RWPE2 (cell line): ENCODE measurements around the gene NKD2.
A peak's percentile ranks its signal among the peaks of the same experiment; 100 is the strongest.

Source experiments
- ATAC-seq: fragments of 200-7000 bp; cut with Tn5 transposase; 3 replicates; pipeline ENCODE4 v1.9.1; 2021; ENCODE audit warnings: low read depth
- DNase-seq: peaks from one replicate; pipeline ENCODE4 v3.0.0-alpha.2; 2020; ENCODE audit warnings: low spot score
- H3K27ac ChIP-seq: fragments of 450-650 bp; 2 replicates; pipeline ENCODE4 v1.5.1; 2017; ENCODE audit warnings: mild to moderate bottlenecking; ENCODE audit not compliant: poor library complexity, severe bottlenecking
- H3K27me3 ChIP-seq: fragments of 250-450 bp; sonication (Bioruptor Pico); 2 replicates; pipeline ENCODE4 v1.5.1; 2021; ENCODE audit warnings: mild to moderate bottlenecking, moderate library complexity; ENCODE audit not compliant: insufficient read depth, poor library complexity, severe bottlenecking
- H3K36me3 ChIP-seq: fragments of 250-450 bp; sonication (Bioruptor Pico); 2 replicates; pipeline ENCODE4 v1.5.1; 2020; ENCODE audit warnings: low read depth, mild to moderate bottlenecking, moderate library complexity
- H3K4me1 ChIP-seq: fragments of 250-450 bp; sonication (Bioruptor Pico); 2 replicates; pipeline ENCODE4 v1.5.1; 2021; ENCODE audit warnings: mild to moderate bottlenecking, moderate library complexity; ENCODE audit not compliant: insufficient read depth, poor library complexity, severe bottlenecking
- H3K4me3 ChIP-seq: fragments of 250-450 bp; sonication (Bioruptor Pico); 2 replicates; pipeline ENCODE4 v1.5.1; 2021; ENCODE audit warnings: mild to moderate bottlenecking, moderate library complexity; ENCODE audit not compliant: severe bottlenecking
- H3K9me3 ChIP-seq: fragments of 250-450 bp; sonication (Bioruptor Pico); 2 replicates; pipeline ENCODE4 v1.5.1; 2021; ENCODE audit warnings: mild to moderate bottlenecking, moderate library complexity; ENCODE audit not compliant: severe bottlenecking
- CTCF ChIP-seq: fragments of 450-650 bp; IDR thresholded peaks from one replicate; pipeline ENCODE4 v1.5.1; 2017; ENCODE audit warnings: mild to moderate bottlenecking, moderate library complexity; ENCODE audit not compliant: poor library complexity, severe bottlenecking

NKD2 gene

GRCh38 chr5:988322-988721 is 20.3 kb upstream of the NKD2 start:
- ATAC-seq (no peak), DNase-seq (no peak)
- H3K4me1 ChIP-seq = no peaks in the 10 kb centered on the region
- no peak for TF ChIP-seq CTCF
- no peak overlapping the region for H3K27ac ChIP-seq
- H3K36me3 ChIP-seq = no peaks in the 10 kb centered on the region
- H3K9me3 ChIP-seq = no peaks in the 10 kb centered on the region
- no peak overlapping the region for H3K4me3 ChIP-seq
- H3K27me3 ChIP-seq = peaks cover 16% of the 10 kb centered on the region

DNA sequence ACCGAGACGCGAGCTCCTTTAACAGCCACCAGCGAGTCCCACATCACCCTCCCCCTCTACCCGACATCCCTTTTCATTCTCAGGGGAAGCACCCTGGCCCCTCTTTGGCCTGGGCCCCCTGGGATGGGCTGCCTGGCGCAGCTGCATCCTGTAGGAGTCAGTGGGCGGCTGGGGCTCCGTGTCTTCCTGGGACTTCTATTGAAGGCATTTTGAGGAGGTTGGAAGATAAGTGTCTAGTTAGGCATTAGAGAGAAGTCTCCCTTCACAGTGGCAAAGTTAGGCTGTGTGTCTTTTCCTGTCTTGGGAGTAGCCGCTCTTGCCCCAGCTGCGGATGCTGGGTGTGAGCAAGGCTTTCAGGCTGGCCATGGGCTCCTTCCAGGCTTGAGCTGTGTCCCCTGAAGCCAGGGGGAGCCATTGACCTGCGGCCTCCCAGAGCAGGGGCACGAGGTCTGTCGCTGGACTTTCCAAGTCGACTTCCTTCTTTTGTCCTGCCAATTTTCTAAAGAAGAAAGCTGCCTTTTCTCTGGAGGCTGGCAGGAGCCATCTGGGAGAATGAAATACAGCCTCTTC is 18.6 kb upstream of the NKD2 start:
- Histone ChIP-seq H3K27ac (no peak overlapping the region), H3K4me1 (no peaks in the 10 kb centered on the region), H3K27me3 (peaks cover 6% of the 10 kb centered on the region), H3K36me3 (no peaks in the 10 kb centered on the region), H3K9me3 (no peaks in the 10 kb centered on the region), H3K4me3 (no peak overlapping the region)
- no peak for DNase-seq
- TF ChIP-seq CTCF = peak; percentile 22
- peak; percentile 56; the same call in 2 of the 3 replicates for ATAC-seq

DNA sequence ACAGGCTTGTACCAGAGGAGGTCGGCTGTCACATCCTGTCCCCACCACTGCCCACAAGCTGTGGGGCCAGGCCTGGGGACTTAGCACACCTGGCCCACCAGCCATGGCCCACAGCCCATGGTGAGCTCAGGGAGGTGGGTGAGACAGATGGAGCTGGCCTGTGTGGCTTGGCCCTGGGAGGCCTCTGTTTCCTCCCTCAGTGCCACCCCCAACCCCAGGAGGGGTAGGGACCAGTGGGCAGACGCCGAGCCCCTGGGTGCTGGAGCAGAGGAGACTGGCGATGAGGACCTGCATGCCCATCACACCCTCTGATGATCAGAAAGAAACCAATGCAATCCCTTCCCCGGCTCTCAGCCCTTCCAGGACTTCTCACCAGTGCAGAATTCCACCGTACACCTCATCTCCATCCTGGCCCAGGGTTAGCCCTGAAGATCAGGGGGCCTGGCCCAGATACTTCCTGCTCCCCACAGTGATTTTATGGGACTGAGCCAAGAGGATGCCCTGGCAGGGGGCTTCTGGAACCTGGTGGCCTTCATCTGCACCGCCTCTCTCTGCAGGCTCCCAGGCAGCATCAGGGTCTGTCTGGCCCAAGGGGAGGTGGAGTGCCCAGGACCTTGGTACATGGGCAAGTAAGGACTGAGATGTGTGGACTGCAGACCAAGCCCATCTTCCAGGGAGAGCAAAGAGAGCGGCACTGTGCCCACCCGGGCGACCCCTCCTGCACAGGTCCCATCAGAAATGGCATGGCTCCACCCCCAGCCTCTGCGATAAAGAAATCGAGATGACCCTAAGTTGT is 16.9 kb upstream of the NKD2 start:
- DNase-seq (no peak), ATAC-seq (no peak; the same call in 2 of the 3 replicates)
- Histone ChIP-seq H3K27me3 (peaks cover 9% of the 10 kb centered on the region), H3K4me1 (no peaks in the 10 kb centered on the region), H3K27ac (no peak overlapping the region), H3K36me3 (no peaks in the 10 kb centered on the region), H3K9me3 (no peaks in the 10 kb centered on the region), H3K4me3 (no peak overlapping the region)
- TF ChIP-seq CTCF = no peak

- H3K27me3 ChIP-seq = peaks cover 20% of the 10 kb centered on the region
- H3K4me1 ChIP-seq = no peaks in the 10 kb centered on the region
- no peaks in the 10 kb centered on the region for H3K36me3 ChIP-seq
- TF ChIP-seq CTCF = no peak
- ATAC-seq (no peak), DNase-seq (peak; percentile 23)
- H3K9me3 ChIP-seq = no peaks in the 10 kb centered on the region
- H3K27ac ChIP-seq = no peak overlapping the region
- H3K4me3 ChIP-seq = no peak overlapping the region
Measured at GRCh38 chr5:994272-994607, 14.4 kb upstream of the NKD2 start.

GRCh38 chr5:994821-995220 is 13.8 kb upstream of the NKD2 start:
- no peak for TF ChIP-seq CTCF
- DNase-seq (peak; percentile 44), ATAC-seq (no peak)
- Histone ChIP-seq H3K27ac (no peak overlapping the region), H3K4me1 (no peaks in the 10 kb centered on the region), H3K9me3 (no peaks in the 10 kb centered on the region), H3K4me3 (no peak overlapping the region), H3K27me3 (peaks cover 26% of the 10 kb centered on the region), H3K36me3 (no peaks in the 10 kb centered on the region)
